GM19455 (cell line): ENCODE measurements around the gene STAT6.

Source experiments
- ATAC-seq: cut with Tn5 transposase; IDR thresholded peaks from one replicate; pipeline ENCODE4 v1.9.1; 2021; ENCODE audit not compliant: unreplicated experiment

STAT6 gene

GRCh38 chr12:57103856-57104255 lies 7.3 kb downstream of the STAT6 start:
- no peak for ATAC-seq

DNA sequence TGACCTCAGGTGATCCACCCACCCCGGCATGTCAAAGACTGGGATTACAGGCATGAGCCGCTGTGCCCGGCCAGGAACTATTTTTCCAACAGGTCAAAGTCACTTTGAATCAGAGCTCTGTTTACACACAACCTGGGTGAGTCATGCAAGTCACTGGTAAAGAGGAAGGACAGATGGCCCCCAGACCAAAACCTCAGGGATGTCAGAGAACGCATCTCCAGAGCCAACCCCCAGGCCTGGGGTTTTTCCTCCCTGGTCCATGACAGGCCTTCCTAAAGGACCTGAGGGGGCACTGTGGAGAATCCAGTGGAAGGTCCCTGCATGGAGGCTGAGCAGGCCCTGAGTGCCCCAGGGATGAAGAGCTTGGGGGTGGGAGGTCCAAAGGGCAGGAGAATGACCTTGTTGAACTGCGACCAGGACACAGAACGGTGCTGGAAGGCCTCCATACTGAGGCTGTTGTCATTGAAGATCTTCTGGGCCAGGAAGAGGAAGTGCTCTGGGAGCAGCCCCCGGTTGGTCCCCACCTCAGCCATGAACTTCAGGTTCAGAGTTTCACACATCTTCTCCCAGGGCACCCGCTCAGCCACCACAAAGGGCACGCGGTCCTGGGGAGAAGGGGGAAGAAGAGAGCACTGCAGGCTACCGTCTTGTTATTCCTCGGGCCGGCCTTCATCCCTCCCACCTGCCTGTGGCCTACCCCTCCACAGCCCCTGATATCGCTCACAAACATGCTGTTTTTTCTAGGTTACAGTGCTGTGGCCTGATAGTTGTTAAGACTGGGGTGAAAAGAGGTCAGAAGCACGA lies 9.1 kb downstream of the STAT6 start:
- no peak for ATAC-seq

DNA sequence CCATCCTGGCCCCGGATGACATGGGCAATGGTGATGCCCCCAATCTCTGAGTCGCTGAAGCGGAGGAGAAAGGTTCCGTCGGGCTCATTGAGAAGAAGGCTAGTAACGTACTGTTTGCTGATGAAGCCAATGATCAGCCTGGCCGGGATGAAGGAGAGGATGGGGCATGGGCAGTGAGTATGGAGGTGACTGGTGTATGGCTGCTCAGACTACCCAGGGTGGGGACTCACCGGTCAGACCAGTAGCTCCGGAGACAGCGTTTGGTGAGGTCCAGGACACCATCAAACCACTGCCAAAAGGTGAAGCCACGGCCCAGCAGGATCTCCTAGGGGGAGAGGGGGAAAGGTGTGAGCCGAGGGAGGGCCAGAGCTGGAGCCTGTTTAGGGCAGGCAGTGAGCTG lies 11.4 kb downstream of the STAT6 start:
- no peak for ATAC-seq

DNA sequence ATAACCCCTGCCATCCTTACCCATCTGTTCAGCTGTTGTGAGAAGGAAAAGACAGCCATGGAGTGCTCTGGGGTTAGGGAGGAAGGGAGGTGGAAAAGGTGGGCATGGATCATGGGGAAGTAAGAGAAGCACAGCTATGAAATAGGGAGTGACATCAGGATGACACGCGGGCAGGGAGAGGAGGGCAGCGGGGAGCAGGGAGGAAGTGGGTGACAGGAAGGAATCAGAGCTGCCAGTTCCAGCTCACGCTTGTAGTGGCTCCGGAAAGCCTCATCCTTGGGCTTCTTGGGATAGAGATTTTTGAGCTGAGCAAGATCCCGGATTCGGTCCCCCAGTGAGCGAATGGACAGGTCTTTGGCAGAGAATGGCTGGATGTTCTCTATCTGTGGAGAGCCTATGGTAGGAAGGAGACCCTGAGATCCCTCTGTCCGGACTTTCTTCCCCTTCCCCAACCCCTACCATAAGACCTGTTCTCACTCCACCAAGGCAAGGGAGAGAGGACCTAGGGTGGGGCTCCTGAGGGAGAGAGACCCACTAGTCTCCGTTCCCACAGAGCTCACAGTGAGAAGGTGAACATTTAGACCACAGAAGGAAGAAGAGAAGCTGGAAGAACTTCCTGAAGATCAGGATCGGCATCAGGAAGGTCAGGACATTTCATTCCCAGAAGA lies 12.0 kb downstream of the STAT6 start:
- ATAC-seq = no peak

DNA sequence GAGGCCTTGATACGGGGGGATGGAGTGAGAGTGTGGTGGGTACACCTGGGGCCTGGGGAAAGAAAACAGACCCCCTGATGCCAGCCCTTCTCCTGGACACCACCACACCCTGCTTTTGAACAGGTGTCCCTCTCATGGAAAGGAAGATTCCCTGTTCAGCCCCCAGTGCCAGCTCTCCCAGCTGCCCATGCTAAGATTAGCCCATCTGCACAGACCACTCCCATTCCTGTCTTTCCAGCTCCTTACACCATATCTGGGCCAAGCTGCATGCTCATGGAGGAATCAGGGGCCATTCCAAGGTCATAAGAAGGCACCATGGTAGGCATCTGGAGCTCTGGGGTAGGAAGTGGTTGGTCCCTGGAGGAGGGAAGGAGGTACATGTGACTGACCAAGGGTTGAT lies 12.6 kb downstream of the STAT6 start:
- ATAC-seq = no peak

- no peak for ATAC-seq
Observed at GRCh38 chr12:57097554-57097835, 13.7 kb downstream of the STAT6 start.

DNA sequence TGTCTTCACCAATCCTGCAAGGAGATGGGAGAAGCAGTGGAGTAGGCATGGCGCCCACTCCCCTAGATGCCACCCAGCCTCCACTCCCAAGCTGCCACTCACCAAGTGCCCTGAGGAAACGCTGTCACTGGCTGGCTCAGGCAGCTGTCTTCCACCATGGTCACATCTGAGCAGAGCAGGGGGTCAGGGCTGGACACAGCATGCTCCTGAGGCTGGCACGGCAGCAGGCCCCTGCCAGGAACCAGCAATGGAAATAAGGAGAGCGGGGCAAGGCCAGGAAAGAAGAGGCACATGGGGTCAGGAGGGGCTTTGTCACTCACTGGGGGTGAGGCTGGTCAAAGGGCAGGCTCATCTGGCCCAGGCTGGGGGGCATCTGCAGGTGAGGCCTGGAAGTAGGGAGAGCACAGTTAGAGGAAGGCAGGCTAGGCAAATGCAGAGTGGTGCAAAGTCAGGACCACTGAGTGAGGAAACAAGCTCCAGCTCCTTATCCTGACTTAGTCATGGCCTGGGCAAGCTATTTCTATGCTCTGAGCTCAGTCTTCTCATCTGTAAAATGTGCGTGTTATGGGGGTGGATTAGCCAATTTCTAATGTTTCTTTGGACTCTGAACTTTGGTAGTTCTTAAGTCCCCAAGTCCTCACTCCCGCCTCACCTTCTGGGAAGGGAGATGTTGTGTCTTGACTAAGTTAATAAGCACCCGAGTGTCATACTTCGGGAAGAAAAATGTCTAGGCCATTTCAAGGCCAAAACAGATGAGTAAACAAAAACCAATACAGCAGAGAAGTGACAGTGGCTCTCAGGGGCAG lies 14.2 kb downstream of the STAT6 start:
- ATAC-seq = no peak

DNA sequence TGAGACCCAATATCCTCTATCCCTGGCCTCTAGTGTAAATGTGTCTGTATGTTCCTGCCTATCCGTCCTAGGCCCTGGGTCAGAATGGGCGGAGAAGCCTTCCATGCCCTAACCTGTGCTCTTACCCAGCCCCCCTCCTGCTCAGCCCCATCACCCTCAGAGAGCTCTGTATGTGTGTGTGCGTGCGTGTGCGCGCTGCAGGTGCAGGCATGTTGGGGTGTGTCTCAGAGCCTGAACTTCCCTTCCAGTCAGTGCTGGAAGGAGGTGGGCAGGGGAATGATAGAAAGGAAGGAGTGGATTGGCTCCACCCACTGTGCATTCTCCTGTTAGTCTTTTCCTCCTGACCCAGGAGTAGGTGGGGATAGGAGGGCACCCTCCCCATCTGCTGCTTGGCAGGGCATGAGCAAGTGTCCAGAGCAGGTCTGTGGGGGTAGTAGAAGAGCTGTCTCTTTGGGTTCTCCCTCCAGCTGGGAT lies 15.0 kb downstream of the STAT6 start:
- no peak for ATAC-seq

DNA sequence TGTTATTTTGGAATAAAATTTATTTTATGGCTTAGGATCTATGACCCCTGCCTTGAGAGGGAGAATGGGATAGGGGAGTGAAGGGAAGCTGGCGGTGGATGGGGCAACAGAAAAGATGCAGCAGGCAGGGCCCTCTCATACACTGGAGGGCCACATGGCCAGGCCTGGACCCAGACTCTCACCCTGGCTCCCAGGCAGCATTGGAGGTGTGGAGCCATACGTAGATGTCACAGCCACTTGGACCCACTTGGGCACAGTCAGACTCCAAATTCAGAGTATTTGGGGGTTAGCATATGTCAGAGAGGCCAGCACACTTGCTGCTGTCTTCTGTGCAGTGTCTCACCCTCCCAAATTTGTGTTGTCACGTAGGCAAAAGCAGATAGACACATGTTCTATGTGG lies 15.7 kb downstream of the STAT6 start:
- ATAC-seq = no peak

DNA sequence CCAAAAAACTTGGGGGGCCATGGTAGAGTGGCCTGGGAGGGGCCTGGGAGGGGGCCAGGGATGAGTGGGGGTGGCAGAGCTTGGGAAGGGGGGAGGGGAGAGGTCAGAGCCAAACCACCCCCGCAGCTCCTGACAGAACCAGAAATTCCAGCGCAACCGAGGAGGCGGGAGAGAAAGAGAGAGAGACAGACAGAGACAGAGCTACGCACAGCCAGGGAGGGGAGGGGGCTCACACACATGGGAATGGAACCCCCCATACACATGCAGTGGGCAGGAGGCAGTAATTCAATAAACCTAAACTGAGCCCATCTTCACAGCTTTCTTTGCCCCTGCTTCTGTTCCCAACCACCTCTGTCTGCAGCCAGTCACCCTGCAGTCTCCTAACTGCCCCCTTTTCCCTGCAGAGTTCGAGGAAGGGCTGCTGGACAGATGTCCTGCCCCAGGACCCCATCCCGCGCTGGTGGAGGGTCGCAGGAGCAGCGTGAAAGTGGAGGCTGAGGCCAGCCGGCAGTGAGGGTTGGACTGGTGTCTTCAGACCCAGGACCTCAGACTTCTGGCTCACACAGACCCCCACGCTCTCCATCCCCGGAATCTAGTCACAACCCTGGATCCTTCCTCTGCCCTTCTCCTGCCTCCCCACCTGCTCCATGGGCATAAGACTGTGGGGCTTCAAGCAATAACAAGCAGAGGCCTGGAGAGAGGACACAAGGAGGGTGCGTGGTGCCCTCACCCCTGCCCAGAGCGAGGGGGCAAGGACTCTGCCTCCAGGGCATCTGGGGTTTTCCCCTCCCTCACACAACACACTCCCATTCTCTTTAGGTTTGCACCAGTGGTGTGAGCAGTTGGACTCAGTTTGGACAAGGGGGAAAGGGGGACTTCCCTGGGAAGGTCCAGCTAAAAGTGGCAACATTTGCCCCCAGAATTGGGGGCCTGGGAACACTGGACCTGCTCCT lies 16.7 kb downstream of the STAT6 start:
- no peak for ATAC-seq

DNA sequence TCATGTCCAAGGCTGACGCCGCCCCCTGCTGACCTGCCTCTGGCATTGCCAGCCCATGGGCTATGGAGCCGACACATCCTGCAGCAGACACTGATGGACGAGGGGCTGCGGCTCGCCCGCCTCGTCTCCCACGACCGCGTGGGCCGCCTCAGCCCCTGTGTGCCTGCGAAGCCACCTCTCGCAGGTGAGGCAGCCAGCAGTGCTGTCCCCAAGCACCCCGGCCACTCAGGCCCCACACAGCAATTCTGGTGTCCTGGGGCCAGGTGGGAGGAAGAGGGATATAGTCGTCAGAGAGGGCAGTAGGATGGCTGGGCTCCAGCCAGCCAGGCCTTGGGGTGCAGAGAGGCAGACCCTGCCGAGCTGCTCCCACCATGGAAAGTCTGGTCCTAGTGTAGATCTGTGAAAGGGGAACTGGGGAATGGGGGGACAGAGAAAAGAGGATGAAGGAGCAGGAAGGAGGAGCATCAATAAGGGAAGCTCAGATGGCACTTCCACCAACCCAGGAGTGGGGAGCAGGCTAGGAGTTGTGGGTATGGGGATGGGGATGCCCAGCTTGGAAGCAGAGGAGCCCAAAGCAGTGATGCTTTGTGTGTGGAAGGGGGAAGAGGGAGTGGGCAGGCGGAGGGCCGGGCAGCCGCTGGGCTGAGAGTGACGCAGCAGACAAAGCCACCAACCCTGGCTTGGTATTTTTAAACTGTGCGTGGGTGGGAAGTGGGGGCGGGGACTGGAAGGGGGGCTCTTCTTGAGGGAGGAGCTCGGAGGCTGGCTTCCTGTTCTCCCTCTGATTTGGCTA lies 17.6 kb downstream of the STAT6 start:
- no peak for ATAC-seq

GRCh38 chr12:57092876-57093414 lies 18.2 kb downstream of the STAT6 start:
- ATAC-seq = no peak

- ATAC-seq = no peak
Observed at GRCh38 chr12:57092529-57092862, 18.7 kb downstream of the STAT6 start.

DNA sequence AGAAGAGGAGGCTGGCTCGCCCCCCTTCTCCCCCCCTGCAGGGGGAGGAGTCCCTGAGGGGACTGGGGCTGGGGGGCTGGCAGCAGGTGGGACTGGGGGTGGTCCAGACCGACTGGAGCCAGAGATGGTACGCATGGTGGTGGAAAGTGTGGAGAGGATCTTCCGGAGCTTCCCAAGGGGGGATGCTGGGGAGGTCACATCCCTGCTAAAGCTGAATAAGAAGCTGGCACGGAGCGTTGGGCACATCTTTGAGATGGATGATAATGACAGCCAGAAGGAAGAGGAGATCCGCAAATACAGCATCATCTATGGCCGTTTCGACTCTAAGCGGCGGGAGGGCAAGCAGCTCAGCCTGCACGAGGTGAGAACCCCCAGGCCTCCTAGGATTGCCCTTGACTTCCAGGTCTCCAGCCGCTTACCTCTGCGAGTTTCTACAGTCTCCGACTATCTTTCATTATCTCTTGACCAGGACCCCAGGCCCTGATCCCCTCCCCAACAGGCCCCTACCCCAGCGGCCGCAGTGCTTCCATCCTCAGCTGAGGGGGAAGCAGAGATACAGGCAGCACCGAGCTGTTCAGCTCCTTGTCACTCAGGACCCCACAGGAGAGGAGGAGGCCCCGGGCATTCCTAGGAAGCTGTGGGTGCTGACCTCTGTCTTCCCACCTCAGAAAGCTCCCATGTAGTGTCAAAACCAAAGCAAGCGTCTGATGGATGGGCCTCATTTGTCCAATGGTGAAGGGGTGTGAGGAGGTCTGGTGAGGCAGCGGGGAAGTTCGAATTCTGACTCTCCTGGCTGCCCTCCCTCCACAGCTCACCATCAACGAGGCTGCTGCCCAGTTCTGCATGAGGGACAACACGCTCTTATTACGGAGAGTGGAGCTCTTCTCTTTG lies 19.3 kb downstream of the STAT6 start:
- ATAC-seq = no peak

DNA sequence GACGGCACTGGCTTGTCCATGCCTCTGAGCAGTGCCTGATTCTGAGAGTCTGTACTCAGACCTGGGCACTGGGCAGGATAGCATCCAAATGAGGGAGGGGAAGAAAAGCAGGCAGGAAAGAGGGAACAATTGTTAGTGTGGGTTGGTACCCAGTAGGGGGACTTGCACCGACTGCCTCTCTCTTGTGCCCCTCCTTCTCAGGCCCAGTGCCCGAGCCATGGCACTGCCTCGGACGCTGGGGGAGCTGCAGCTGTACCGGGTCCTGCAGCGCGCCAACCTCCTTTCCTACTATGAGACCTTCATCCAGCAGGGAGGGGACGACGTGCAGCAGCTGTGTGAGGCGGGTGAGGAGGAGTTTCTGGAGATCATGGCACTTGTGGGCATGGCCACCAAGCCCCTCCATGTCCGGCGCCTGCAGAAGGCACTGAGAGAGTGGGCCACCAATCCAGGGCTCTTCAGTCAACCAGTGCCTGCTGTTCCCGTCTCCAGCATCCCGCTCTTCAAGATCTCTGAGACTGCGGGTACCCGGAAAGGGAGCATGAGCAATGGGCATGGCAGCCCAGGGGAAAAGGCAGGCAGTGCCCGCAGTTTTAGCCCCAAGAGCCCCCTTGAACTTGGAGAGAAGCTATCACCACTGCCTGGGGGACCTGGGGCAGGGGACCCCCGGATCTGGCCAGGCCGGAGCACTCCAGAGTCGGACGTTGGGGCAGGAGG lies 20.1 kb downstream of the STAT6 start:
- no peak for ATAC-seq

- ATAC-seq = no peak
Observed at GRCh38 chr12:57090490-57090889, 20.7 kb downstream of the STAT6 start.

GRCh38 chr12:57089271-57090245 lies 21.6 kb downstream of the STAT6 start:
- ATAC-seq = no peak
